Stimulated activated CD4-positive, alpha-beta T cell treated with anti-CD3 and anti-CD28 coated beads, Interleukin-4, amount 100 ng/mL, for 24 hours (primary cell): ENCODE data around the gene NLK.
"Not testable (repeated sequence)": the region's sequence is repeated elsewhere in the genome, so short reads cannot be mapped to it uniquely, and the experiment has no call there.

Experiments
- DNase-seq: peaks from one replicate; pipeline ENCODE4 v3.0.0-alpha.2; 2020

Gene NLK

DNA sequence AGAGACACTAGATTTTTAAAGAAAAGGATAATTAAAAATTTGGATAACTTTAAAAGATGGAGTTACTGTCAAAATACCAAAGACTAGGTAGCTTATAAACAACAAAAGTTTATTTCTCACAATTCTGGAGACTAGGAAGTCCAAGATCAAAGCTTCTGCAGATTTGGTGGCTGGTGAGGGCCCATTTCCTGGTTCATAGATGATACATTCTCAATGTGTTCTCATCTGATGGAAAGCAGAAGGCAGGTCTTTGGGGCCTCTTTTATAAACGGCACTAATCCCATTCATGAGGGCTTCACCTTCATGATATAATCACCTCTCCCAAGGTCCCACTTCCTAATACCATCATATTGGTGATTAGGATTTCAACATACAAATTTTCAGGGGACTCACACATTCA lies 33.7 kb downstream of the NLK start:
- DNase-seq = no peak

DNA sequence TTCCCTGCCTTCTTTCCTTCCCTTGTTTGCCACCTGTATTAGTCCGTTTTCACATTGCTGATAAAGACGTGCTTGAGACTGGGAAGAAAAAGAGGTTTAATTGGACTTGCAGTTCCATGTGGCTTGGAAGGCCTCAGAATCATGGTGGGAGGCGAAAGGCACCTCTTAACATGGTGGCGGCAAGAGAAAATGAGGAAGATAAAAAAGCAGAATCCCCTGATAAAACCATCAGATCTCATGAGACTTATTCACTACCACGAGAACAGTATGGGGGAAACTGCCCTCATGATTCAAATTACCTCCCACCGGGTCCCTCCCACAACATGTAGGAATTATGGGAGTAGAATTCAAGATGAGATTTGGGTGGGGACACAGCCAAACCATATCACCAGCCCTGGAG lies 34.7 kb downstream of the NLK start:
- not testable (repeated sequence) for DNase-seq

DNA sequence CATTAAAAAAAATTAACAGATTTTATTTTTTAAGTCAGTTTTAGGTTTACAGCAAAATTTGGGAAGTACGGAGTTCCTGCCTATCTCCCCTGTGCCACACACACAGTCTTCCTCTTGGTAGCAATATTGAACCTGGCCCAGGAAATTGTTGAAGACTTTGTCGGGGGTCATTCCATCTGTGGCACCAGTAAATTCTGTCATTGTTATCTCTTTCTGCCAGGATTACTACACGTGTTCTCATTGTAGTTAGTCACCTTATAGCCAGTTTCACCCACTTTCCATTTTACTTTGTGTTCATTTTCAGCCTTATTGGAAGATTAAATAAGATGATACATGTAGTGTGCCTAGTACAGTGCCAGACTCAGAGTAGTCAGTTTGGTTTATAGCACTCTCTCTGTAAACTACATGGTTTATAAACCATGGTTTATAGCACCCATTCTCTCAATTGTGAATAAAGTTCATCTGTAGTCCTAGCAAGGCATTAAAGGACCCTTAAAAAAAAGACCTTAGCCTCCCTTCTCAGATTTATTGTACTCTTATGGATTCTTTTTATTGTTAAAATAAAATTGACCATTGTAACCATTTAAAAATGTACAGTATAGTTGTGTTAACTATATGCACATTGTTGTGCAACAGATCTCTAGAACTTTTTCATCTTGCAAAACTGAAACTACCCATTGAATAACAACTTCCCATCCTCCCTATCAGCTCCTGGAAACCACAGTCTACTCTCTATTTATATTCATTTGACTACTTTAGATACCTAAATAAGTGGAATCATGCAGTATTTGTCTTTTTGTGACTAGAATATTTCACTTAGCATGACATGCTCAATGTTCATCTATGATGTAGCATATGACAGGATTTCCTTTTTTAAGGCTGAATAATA lies 36.1 kb downstream of the NLK start:
- DNase-seq = no peak

DNA sequence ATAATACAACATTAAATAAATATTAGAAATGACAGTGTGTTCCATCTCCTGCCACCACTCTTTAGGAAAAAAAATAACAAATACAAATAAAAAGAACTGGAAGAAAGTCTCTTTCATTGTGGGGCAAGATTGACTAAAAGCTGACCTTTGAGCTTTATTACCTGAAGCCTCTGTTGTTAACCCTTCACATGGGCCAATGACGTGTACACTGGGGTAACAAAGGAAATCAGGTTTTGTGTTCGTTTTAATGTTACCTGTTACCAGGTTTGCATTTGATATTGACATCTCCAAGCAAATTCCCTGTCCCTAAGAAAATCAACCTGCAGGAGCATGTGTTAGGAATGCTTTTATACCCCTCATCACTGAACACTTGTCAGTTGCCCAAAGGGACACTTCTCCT lies 39.0 kb downstream of the NLK start:
- no peak for DNase-seq

DNA sequence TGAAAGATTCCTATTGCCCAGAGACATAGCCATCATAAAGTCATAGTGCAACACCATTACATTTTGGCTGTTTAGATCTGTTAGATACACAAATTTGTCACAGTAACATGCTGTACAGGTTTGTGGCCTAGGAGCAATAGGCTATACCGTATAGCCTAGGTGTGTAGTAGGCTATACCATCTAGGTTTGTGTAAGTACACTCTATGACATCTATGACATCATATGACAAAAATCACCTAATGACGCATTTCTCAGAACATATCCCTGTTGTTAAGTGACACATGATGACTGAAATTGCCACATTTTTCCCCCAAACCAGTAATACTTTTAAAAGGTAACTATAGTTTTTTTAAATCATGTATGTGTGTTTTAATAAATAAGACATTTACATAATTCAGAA lies 43.3 kb downstream of the NLK start:
- no peak for DNase-seq

DNA sequence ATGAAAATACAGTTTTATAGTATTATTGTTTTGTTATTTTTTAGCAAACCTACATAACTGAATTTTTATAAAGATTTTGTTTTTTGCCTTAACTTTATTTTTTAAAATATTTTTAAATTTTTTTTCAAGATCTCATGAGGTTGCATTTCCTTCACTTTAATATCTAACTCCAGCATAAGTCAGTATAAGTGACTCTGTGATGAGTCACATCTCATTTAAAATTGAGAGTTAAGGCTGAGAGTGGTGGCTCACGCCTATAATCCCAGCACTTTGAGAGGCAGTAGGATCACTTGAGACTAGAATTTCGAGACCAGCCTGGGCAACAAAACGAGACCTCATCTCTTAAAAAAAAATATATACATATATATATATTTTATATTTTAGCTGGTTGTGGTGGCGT lies 44.0 kb downstream of the NLK start:
- DNase-seq = no peak

DNA sequence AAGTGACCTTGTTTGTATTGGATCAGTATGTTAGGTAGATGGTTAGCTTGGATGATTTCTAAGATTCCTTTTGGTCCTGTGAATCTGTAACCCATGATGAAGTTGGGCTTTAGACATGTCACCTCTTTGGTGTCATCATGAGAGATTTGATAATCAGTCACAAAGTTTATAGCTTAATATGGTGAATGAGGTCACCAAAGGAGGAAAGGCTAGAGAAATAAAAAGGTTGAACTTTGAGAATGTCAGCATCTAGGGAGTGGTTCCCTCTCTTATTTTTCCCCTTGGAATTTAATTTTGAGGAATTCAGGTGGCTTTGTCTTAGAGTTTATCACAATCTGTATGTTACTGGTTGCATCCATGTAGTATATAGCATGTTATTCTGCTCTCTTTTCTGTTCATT lies 45.3 kb downstream of the NLK start:
- no peak for DNase-seq

DNA sequence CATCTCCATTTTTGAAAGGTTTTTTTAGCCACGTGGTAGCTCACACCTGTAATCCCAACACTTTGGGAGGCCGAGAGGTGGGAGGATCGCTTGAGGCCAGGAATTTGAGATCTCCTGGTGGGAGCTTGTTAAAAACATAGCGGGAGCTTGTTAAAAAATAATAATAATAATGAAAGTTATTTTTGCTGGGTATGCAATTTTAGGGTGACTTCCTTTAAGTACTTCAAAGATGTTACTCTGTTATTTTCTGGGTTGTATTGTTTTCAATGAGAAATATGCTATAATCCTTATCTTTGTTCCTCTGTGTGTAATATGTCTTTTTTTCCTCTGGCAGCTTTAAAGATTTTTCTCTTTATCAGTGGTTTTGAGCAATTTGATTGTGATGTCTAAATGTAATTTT lies 48.1 kb downstream of the NLK start:
- DNase-seq = no peak

DNA sequence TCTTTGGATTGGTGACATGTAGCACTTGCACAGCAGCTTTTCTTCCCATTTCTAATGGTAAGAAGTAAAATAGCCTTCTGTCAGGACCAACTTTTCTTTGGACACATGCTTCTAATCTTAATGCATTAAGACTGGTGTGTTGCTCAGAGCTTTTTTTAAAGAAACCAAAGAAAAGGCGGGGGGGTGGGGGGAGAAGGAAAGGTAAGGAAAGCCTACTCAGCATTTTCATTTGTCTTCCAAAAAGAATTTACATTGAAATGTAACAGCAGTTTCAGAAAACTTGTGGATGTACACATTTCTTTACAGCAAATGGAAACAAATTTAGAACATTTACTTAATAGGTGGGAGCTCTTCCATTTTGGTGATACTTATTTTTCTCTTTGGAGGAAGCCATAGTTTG lies 49.6 kb downstream of the NLK start:
- DNase-seq = no peak

DNA sequence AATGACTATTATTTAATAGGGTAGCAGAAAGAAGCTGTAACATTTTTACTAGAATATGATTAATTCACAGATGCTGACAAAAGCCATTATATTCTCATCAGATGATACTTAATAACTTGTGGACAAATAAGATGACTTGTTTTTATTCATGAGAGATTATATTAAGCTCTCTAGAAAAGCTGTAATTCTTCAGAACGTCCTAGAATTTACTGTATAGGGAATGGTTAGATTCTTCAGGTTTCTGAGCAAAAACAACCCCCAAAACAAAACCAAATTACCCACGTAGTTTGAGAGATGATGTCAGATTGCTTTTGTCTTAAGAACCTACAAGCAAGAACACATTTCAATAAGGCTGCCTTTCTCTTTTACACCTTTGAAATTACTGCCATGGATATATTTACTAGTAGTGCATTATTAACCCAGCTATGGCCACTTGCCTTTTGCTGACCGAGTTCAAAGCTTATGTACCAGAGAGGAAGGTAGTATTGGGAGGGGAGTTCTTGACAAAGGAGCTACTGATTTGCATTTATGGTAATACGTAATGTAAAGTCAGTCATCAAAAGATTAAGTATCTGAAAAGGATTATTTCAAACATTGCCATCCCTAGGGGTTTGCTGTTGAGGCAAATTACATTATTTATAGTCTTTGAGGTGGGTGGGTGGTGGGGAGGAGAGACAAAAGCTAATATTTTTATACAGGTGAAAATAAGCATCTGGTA lies 51.7 kb downstream of the NLK start:
- DNase-seq = no peak

DNA sequence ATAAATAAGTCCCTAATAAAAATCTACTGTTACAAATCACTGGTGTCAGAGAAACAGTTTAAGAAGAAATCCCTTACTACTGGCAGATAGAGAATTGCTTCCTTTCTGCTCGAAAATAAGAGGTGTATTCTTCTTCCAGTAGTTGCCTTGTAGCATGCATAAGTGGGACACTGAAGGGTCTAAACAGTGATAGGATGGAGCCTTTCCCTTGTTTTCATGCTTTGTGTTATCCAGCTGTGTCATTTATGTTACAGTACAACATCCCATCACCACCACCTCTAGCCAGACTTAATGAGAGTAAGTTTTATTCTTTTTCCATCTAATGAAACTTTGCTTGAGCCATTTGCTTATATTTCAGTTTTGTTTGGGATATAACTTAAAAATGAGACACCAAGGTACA lies 54.3 kb downstream of the NLK start:
- DNase-seq = no peak

DNA sequence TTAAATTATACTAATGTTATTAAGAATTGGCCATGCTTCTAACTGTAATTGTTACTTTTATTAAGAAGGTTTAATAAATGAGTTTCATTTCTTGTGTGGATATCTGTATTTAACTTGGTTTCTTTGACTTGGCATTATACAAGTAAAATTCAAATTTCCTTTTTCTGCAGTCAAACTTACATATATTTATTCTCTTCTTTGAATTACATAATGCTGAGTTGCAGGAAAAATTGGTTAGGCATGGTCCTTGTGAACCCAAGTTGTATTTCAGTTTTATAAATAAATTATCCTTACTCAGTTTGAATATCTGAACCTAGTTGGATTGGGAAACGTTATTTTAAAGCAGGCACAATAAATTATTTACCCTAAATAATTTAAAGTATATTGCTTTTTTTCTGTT lies 54.8 kb downstream of the NLK start:
- no peak for DNase-seq

DNA sequence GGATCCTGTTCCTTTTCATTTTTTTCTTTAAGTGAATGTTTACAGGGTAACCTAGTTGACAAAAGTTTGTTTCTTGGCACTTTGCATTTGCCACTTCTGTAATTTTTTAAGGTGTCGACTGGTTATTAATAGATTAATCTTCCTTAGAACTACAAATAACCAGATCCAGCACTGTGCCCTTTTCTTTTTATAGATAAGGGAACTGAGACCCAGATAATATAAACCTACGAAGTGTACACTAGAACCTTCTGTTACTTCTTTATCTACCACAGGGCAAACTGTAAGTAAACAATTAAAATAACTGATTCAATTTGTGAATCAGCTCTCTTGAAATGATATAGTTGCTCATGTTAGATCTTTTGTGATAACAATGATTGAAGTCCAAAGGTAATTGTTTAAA lies 55.4 kb downstream of the NLK start:
- no peak for DNase-seq

DNA sequence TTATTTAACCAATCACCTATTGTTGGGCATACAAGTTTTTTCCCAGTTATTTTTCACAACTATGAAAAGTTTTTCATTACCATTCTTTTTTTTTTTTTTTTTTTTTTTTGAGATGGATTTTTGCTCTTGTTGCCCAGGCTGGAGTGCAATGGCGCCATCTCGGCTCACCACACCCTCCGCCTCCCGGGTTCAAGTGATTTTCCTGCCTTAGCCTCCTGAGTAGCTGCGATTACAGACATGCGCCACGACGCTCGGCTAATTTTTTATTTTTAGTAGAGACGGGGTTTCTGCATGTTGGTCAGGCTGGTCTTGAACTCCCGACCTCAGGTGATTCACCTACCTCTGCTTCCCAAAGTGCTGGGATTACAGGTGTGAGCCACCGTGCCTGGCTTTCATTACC lies 56.1 kb downstream of the NLK start:
- DNase-seq = not testable (repeated sequence)

DNA sequence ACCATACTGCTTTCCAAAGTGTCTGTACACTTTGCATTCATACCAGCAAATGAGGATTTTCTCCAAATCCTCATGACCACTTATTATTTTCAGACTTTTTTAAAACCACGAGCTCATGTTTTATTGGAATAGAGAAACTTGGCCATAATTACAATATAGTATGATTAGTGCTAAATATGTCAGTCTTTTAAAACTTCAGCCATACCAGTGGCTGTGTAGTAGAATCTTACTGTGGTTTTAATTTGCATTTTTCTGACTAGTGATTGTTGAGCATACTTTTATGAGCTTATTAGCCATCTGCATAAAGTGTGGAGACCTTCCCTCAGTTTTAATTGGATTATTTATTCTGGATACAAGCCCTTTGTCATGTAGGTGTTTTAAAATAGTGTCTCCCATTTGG lies 57.8 kb downstream of the NLK start:
- no peak for DNase-seq

DNA sequence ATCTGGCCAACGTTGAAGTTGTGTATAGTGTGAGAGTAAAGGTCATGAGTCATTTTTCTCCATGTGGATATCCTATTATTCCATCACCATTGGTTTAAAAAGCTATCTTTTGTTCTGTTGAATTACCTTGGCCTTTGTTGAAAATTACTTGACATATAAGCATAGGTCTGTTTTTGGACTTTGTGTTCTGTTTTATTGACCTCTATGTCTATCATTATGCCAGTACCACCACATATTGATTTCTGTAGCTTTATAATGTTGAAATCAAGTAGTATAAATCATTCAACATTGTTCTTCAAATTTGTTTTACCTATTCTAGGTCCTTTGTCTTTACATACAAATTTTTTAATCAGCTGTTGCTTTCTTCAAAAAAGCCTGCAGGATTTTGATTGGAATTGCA lies 58.5 kb downstream of the NLK start:
- no peak for DNase-seq

DNA sequence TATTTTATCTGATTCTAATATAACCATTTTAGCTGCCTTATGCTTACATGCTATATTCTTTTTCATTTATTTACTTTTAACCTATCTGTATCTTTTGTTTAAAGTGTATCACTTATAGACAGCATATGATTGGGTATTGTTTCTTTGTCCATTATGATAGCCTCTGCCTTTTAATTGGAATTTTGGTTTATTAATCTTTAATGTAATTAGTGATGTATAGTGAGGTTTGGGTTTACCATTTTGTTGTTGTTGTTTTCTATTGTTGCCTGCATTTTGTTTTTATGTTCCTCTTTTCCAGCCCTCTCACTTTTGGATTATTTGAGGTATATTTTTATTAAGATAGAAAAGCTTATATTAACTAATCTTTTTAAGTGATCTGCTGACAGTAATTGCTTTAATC lies 59.4 kb downstream of the NLK start:
- no peak for DNase-seq

DNA sequence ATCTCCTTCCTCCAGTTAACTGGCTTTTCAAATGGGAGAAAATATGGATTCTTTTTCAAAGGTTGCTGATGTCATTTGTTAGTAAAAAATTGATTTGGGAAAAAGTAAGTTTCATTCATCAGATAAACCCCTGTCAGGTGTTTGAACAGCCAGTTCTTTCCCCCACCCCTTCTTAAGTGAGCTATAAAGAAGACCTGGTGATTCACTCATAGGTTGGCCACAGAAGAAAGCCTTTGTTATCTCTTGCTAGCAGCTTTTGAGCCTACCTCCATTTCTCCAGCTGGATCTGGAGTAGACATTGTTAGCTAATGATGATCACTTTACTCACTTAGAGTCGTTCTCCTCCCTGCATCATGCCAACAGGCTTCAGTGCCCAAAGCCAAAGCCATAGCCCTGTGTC lies 63.0 kb downstream of the NLK start:
- DNase-seq = no peak

DNA sequence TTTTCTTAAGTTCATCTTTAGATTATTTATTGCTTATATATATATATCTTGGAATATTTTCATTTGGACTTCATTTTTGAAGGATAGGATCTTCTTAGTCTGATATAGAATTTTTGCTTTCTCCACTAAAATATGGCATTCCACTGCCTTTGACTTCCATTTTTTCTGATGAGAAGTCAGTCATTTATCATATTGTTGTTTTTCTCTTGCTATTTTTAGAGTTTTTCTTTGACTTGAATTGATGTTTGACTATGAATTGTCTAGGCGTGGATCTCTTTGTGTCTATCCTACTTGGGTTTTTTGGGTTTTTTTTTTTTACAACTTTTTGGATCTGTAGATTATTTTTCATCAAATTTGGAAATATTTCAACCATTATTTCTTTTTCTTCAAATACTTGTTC lies 67.7 kb downstream of the NLK start:
- DNase-seq = no peak

DNA sequence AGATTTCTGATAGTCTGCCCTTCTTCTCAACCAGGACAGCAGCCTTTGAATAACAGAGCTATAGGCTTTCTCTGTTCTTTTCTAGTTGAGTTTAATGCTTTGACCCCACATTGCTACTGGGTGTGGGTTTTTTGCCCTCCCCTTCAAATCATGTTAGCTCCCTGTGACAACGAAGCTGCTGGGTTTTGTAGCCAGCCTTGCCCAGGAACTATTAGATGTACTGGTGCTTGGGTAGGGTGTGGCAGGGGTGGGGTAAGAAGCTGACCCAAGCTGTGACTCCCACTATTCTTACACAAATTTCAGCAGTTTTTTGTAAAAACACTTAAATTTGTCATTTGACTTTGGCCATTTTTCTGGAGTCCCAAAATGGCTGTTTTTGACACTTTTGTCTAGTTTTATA lies 69.7 kb downstream of the NLK start:
- DNase-seq = no peak

DNA sequence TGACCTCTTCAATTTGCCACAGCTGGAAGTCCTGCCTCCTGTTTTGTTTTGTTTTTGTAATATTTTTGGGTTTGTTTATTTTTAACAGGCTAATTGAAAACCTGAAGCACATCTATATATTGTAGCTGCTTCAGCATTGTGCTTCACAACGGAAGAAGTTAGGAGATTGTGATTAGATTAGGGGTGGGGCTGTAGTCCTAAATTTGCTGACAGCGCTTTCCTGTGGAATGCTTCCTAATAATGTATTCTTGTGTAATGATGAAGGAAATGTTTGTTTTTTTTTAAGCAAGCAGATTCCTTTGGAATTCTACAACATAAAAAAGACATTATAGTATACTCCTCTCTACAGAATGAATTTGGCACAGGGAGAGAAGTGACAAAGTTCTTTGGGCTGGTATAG lies 70.1 kb downstream of the NLK start:
- no peak for DNase-seq

DNA sequence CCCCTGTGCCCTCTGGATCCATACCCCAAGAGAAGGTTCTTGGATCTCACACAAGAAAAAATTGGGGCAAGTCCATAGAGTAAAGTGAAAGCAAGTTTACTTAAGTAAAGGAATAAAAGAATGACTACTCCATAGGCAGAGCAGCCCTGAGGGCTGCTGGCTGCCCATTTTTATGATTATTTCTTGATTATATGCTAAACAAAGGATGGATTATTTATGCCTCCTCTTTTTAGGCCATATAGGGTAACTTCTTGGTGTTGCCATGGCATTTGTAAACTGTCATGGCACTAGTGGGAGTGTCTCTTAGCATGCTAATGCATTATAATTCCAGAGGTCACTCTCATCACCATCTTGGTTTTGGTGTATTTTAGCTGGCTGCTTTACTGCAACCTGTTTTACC lies 70.8 kb downstream of the NLK start:
- no peak for DNase-seq

DNA sequence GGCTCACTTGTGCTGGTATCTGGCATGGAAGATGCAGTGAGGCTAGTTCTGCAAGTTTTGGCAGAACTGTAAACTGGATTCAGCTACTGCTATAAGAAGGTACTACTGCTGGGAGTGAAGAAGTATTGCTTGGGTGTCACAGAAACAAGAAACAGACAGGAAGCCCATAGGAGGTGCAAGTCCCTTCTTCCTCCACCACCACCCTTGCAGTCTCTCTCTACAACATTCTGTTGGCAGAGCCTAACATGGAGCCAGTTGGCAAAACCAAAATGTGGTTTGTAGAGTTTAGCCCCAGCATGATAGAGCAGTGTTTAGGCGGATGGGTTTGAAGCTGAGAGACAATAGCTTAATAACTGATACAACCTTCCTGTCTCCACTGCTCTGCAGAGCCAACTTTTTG lies 72.6 kb downstream of the NLK start:
- no peak for DNase-seq

DNA sequence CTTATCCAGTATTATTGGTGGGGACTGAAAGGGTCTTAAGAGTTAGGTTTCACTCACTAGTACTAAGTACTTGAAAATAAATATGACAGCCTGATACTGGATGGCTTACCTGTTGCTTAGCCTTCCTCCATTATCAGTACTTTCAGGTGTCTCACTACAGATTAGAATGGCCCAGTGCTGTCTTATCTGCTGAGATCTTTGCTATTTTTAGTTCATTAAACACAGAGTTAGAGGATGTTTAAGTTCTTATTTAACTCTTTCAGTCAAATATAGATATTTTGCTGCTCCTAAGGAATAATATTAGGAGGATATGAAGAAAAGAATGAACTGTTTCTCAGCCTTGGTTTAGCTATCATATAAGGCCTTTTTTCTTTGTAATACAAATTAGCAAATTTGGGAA lies 74.8 kb downstream of the NLK start:
- no peak for DNase-seq

DNA sequence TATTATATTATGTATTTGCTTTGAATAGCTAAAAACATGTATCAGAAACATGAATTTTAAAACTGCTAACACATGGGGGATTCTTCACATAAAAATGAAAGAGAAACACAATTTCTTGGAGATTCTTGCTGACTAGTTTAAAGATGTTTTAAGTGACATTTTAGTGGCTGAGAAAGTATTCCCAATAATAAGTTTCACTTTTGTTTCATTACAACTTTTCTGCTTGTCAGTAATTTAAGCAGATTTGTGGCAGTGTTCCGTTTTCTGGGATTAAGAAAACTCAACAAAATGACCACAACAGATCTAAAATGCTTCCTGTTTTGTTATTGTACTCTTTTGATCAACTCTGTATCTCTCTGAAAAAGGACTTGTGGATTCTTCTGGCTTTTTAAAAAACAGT lies 75.9 kb downstream of the NLK start:
- no peak for DNase-seq
